Measurements from ENCODE around the gene DHRSX.
"Not testable (repeated sequence)": the region's sequence is repeated elsewhere in the genome, so short reads cannot be mapped to it uniquely, and the experiment has no call there.

GRCh38 chrX:2454620-2455019, 46.2 kb downstream of the DHRSX start:
- TF ChIP-seq POLR2A, CTCF (IDR thresholded peaks at IDR 0.05): not testable (repeated sequence)

Measured in heart left ventricle (tissue), 13 donors.